Gastroesophageal sphincter (tissue), 3 donors: ENCODE data around the gene RCBTB2.

ENCODE experiments used
- EP300 ChIP-seq: sonication (generic); formaldehyde crosslinking; IDR thresholded peaks from one replicate; pipeline ENCODE4 v1.6.1; 2017; ENCODE audit warnings: antibody characterized with exemption, mild to moderate bottlenecking
- POLR2A ChIP-seq, 2 donors: fragments of 450-650 bp; IDR thresholded peaks; one replicate each; pipeline ENCODE4 v1.6.1; 2017; ENCODE audit warnings: antibody characterized with exemption in 2 of 2, mild to moderate bottlenecking in 2 of 2, moderate library complexity in 1 of 2
- POLR2AphosphoS5 ChIP-seq: sonication (generic); formaldehyde crosslinking; IDR thresholded peaks from one replicate; pipeline ENCODE4 v1.6.1; 2017; ENCODE audit warnings: antibody characterized with exemption
- TF ChIP-seq, protein P1 (sequence below), 4 experiments: fragments of 200-600 bp in 2 of 4; fragments of 450-650 bp in 2 of 4; sonication (generic) in 1 of 4; IDR thresholded peaks; one replicate each; pipeline ENCODE4 v1.5.1; 2017 to 2019; ENCODE audit warnings: antibody characterized with exemption in 4 of 4, mild to moderate bottlenecking in 2 of 4, moderate library complexity in 2 of 4

DNA sequence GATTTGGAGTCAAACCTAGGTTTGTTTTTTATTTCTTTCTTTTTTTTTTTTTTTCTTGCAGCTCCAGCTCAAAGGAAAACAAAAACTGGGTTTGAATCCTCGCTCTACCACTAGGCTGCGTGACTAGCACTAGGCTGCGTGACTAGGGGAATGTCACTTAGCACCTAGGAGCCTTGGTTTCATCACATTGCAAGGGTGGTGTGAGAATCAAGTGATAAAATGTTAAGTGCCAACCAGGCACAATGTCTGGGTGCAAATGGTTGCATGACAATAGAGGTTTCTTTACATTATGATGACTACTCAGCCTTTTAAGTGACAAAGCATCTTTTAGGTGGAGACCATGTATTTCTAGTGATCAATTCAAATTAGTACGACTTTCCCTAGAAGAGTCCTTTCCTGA is 27.9 kb downstream of the RCBTB2 start:
- TF ChIP-seq, protein P1, sequence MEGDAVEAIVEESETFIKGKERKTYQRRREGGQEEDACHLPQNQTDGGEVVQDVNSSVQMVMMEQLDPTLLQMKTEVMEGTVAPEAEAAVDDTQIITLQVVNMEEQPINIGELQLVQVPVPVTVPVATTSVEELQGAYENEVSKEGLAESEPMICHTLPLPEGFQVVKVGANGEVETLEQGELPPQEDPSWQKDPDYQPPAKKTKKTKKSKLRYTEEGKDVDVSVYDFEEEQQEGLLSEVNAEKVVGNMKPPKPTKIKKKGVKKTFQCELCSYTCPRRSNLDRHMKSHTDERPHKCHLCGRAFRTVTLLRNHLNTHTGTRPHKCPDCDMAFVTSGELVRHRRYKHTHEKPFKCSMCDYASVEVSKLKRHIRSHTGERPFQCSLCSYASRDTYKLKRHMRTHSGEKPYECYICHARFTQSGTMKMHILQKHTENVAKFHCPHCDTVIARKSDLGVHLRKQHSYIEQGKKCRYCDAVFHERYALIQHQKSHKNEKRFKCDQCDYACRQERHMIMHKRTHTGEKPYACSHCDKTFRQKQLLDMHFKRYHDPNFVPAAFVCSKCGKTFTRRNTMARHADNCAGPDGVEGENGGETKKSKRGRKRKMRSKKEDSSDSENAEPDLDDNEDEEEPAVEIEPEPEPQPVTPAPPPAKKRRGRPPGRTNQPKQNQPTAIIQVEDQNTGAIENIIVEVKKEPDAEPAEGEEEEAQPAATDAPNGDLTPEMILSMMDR (IDR thresholded peaks at IDR 0.05): no peak
- TF ChIP-seq POLR2A (IDR thresholded peaks at IDR 0.05) (no peak), EP300 (no peak), POLR2AphosphoS5 (no peak)
